ENCODE measurements around the gene HELB. TPM values are rescaled to one million over a fixed set of nuclear protein-coding genes. Genes with fewer than 3 reads are reported as not detected.

The HELB gene
- polyA plus RNA-seq, 1 experiment: 0.61 TPM

DNA sequence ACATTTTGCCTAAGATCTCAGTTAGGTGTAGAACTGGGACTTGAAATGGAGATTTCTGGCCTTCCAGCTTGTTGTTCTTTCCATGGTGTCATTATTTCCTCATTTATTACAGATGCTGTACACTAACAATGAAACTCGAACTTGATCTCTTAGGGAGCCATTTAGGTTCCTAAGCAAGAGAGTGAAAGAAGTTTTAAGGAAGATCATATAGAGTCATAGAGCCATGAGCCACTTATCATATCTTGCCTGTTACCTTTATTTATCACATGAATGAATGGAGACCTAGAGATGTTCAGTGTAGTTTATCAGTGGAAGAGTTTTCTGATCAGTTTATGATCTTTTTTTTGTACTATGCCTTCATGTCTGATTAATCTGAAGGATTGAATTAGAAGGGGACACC, 9.9 kb downstream of the HELB start:
- TF ChIP-seq, protein P1, sequence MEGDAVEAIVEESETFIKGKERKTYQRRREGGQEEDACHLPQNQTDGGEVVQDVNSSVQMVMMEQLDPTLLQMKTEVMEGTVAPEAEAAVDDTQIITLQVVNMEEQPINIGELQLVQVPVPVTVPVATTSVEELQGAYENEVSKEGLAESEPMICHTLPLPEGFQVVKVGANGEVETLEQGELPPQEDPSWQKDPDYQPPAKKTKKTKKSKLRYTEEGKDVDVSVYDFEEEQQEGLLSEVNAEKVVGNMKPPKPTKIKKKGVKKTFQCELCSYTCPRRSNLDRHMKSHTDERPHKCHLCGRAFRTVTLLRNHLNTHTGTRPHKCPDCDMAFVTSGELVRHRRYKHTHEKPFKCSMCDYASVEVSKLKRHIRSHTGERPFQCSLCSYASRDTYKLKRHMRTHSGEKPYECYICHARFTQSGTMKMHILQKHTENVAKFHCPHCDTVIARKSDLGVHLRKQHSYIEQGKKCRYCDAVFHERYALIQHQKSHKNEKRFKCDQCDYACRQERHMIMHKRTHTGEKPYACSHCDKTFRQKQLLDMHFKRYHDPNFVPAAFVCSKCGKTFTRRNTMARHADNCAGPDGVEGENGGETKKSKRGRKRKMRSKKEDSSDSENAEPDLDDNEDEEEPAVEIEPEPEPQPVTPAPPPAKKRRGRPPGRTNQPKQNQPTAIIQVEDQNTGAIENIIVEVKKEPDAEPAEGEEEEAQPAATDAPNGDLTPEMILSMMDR (IDR thresholded peaks at IDR 0.05; ENCODE audit: insufficient read depth, low read depth, low read length): no peak
- Histone ChIP-seq H3K27me3 (ENCODE audit: control insufficient read depth, insufficient read depth, low read length) (no peaks in the 10 kb centered on the region), H3K36me3 (ENCODE audit: control insufficient read depth, insufficient read depth, low read length) (peaks cover 1% of the 10 kb centered on the region; the same call in 1 of the 2 replicates), H3K4me3 (ENCODE audit: low read depth, low read length) (no peak overlapping the region)
- CTCF ChIA-PET: no interaction called here
- POLR2A ChIA-PET: no interaction called here
- no peak for DNase-seq (ENCODE audit: low read depth)

DNA sequence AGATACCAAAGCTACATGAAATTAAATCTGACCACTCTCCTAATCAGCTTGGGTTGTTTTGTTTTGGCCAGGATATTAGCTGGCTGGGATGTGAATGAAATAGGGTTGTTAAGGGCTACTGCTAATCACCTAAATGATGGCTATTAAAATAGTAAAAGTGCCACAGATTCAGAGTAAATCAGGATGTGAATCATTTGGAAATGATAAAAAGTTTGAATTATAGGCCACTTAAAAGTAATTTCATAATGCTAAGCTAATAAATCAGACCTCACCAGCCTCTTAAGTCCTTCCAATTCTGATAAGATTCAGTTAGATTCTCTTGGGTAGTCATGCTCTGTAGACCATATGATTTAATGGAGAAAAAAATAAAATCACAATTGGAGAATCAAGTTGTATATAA, 12.0 kb downstream of the HELB start:
- ChIA-PET CTCF (no interaction called here), POLR2A (no interaction called here)
- H3K4me3 ChIP-seq (ENCODE audit: low read depth, low read length): no peak overlapping the region
- H3K27me3 ChIP-seq (ENCODE audit: control insufficient read depth, insufficient read depth, low read length): no peaks in the 10 kb centered on the region
- H3K36me3 ChIP-seq (ENCODE audit: control insufficient read depth, insufficient read depth, low read length): 0 out of 2 replicates have a peak, but pooled peaks cover 1% of the 10 kb centered on the region
- DNase-seq (ENCODE audit: low read depth): no peak
- TF ChIP-seq, protein P1 (IDR thresholded peaks at IDR 0.05; ENCODE audit: insufficient read depth, low read depth, low read length): no peak

DNA sequence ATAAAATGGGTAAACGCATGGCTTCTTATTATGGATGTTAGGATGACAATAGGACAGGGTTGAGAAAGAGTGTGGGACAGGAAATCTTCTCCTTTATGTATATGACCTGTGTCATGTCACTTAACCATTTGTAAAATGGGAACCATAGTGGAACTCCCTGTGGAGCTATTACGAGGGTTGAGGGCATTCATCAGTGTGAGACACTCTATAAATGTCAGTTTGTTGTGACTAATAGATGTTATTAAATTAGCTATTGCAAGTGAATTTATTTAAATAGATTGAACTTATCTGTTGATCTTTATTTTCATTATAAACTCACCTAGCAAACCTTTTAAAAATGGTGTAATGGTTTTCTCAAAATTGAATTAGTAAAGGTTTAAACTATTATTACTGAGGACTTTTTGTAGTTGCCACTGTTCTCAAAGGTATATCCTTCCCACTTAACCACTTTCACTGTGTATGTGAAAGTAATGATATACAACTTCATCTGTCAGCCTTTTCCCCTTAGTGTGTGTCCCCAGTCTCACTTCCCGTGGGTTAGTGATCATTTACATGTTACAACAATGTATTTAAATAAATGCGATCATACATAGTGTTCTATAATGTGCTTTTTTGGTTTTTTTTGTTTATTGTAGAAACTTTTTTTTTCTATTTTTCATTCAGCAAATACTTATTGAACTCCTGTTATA, 17.1 kb downstream of the HELB start:
- H3K27me3 ChIP-seq (ENCODE audit: control insufficient read depth, insufficient read depth, low read length): no peaks in the 10 kb centered on the region
- H3K4me3 ChIP-seq (ENCODE audit: low read depth, low read length): no peak overlapping the region
- DNase-seq (ENCODE audit: low read depth): no peak
- no peaks in the 10 kb centered on the region for H3K36me3 ChIP-seq (ENCODE audit: control insufficient read depth, insufficient read depth, low read length)
- CTCF ChIA-PET: interaction anchor here (1.4 to 1.5 kb wide), 2 partner anchors 10 to 17 kb away, joined by 3 to 4 read pairs; partner anchors contain the start of gene HELB
- POLR2A ChIA-PET: interaction anchor here (0.6 kb wide), 1 partner anchor 88 kb away, joined by 3 read pairs; no protein-coding TSS in a partner anchor
- TF ChIP-seq, protein P1 (IDR thresholded peaks at IDR 0.05; ENCODE audit: insufficient read depth, low read depth, low read length): no peak

DNA sequence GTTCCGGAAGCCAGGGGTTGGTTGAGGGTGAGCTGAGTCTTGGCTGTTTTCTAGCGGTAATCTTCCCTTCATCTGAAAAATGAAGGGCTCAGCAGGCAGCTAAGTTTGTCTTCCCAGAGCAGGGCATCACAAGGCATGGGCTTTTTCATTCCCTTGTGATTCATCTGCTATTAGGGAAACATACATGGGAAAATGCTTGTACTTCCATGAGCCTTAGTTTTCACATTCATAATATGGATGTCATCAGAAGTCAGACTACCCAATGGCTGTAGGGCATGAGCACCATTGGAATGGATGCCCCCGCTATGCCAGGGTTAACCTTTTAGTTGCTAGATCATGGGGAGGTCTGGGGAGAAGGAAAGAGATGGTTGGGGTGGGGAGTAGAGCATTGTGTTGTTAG, 18.7 kb downstream of the HELB start:
- Histone ChIP-seq H3K4me3 (ENCODE audit: low read depth, low read length) (no peak overlapping the region), H3K27me3 (ENCODE audit: control insufficient read depth, insufficient read depth, low read length) (no peaks in the 10 kb centered on the region), H3K36me3 (ENCODE audit: control insufficient read depth, insufficient read depth, low read length) (no peaks in the 10 kb centered on the region)
- TF ChIP-seq, protein P1 (IDR thresholded peaks at IDR 0.05; ENCODE audit: insufficient read depth, low read depth, low read length): no peak
- ChIA-PET CTCF (interaction anchor here (1.4 kb wide), 1 partner anchor 8 kb away, joined by 4 read pairs; no protein-coding TSS in a partner anchor), POLR2A (no interaction called here)
- DNase-seq (ENCODE audit: low read depth): no peak

DNA sequence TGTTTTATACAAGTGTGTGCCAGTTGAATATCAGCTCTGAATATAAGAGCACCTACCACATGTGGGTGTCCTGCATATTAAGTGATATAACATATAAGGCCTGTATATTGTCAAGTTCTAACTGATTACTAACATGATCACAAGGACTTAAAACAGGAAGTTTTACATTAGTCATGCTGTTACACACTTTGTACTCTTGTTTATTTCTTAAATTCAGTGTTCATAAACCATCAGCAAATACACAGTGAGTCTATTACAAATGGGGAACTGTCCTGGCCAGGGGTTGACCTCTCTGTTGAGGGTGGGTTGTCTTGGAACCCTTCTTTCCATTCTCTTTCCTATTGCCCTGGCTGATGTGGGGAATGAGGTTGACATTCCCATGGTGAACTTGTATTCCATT, 19.1 kb downstream of the HELB start:
- ChIA-PET POLR2A (no interaction called here), CTCF (no interaction called here)
- TF ChIP-seq, protein P1 (IDR thresholded peaks at IDR 0.05; ENCODE audit: insufficient read depth, low read depth, low read length): no peak
- H3K36me3 ChIP-seq (ENCODE audit: control insufficient read depth, insufficient read depth, low read length): no peaks in the 10 kb centered on the region
- no peak overlapping the region for H3K4me3 ChIP-seq (ENCODE audit: low read depth, low read length)
- no peak for DNase-seq (ENCODE audit: low read depth)
- no peaks in the 10 kb centered on the region for H3K27me3 ChIP-seq (ENCODE audit: control insufficient read depth, insufficient read depth, low read length)

Measured in BJ (cell line).